ENCODE data around the gene APOL3.
"Not testable (repeated sequence)": the region's sequence is repeated elsewhere in the genome, so short reads cannot be mapped to it uniquely, and the experiment has no call there.

Gene APOL3

DNA sequence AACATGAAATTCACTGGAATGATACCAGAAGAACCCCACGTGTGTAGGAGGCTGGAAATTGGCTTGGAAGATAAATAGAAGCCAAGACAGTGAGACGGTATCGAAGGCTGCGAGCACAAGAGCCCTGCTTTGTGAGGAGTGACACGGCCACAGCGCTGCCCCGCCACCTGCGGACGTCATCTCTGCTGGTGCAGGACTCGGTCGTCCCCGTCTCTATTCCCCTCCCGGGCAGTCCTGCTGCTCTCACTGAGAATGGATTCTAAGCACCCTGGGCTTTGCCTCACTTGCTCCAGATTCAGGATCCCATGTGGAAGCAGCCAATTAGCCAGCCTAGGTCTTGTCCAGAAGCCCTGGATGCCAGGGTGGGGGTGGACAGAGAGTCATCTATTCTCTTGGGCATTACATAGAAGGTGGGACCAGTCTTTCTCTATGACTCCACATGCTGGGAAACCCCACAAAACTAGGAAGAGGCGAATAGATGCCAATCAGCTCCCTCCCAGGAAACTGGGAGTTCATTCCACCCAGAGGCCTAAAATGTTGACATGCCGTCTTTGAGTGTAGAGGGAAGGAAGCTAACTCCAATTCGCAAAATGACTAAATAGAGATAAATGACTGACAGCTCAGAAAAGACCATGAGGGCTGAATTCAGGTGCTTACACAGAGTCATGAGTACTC is 25.1 kb downstream of the APOL3 start:
- DNase-seq (ENCODE audit: low read depth in 2 of 3, low spot score in 1 of 3): no peak

DNA sequence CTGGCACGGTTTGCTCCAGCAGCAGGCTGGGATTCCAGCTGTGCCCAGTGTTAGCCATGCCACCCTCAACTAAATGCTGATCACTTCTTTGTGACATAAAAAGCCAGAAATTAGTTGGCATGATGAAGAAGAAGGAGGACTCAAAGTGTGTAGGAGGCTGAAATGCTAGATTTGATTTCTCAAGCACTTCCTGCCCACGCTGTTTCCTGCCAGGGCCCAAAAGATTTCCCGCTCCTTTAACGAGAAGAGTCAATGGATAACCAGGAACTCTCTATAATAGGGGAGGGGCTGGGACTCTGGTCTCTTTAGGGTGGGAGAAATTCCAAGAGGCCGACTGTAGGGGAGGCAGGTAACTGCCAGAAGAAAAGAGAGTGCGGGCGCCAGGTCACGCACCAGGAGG is 26.4 kb downstream of the APOL3 start:
- no peak for DNase-seq (ENCODE audit: low read depth in 2 of 3, low spot score in 1 of 3)

DNA sequence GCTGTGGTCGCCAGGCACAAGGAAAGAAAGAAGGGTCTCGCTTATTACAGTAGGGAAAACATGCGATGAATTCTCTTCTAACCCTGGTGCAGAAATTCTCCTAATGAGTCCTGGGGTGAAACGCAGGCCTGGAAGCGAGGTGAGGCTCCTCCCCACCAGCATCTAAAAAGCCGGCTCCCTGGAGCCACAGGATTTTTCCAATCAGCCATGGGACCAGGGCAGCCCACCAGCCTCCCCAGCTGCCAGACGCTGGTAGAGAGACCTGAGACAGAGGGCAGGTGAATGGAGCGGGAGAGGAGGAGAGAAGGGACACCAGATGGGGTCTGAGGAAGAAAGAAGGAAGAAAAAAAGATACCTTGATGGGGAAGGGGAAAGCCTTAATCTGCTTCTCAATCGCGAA is 28.6 kb downstream of the APOL3 start:
- no peak for DNase-seq (ENCODE audit: low read depth in 2 of 3, low spot score in 1 of 3)

- no peak for DNase-seq (ENCODE audit: low read depth in 2 of 3, low spot score in 1 of 3)
Measured at GRCh38 chr22:36129486-36130388, 30.8 kb downstream of the APOL3 start.

- no peak for DNase-seq (ENCODE audit: low read depth in 2 of 3, low spot score in 1 of 3)
Measured at GRCh38 chr22:36129071-36129470, 31.5 kb downstream of the APOL3 start.

DNA sequence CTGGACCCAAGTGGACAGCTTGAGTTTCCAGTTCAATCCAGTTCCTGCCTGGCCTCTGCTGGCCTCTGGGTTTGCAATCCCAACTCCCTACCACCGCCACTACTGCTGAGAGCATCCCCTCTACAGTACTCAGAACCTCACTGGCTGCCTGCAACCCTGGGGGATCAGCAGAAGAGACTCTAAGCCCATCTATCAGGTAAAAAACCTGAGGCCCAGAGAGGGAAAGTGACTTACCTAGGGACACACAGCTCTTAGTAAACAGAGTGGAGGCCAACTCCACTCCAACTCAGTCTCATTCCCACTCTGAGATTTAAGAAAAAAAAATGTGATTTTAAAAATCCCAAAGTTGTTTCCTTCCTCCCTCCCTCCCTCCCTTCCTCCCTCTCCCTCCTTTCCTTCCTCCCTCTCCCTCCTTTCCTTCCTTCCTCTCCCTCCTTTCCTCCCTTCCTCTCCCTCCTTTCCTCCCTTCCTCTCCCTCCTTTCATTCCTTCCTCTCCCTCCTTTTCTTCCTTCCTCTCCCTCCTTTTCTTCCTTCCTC is 34.5 kb downstream of the APOL3 start:
- DNase-seq (ENCODE audit: low read depth in 2 of 3, low spot score in 1 of 3): no peak

- DNase-seq (ENCODE audit: low read depth in 2 of 3, low spot score in 1 of 3): no peak
Measured at GRCh38 chr22:36125434-36125833, 35.1 kb downstream of the APOL3 start.

DNA sequence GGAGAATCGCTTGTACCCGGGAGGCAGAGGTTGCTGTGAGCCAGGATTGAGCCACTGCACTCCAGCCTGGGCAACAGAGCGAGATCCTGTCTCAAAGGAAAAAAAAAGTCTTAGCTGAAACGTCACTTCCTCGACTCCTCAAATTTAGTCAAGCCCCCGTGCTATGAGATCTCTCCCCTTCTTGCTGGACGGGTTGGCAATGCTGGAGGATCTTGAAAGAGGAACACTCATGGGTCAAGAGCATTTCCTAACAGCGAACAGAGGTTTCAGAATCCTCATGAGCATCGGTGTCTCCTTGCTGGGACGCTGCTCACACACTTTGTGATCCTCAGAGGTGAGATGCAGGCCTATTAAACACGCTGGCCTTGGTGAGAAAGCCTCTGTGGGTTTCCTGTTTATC is 35.9 kb downstream of the APOL3 start:
- DNase-seq (ENCODE audit: low read depth in 2 of 3, low spot score in 1 of 3): no peak

DNA sequence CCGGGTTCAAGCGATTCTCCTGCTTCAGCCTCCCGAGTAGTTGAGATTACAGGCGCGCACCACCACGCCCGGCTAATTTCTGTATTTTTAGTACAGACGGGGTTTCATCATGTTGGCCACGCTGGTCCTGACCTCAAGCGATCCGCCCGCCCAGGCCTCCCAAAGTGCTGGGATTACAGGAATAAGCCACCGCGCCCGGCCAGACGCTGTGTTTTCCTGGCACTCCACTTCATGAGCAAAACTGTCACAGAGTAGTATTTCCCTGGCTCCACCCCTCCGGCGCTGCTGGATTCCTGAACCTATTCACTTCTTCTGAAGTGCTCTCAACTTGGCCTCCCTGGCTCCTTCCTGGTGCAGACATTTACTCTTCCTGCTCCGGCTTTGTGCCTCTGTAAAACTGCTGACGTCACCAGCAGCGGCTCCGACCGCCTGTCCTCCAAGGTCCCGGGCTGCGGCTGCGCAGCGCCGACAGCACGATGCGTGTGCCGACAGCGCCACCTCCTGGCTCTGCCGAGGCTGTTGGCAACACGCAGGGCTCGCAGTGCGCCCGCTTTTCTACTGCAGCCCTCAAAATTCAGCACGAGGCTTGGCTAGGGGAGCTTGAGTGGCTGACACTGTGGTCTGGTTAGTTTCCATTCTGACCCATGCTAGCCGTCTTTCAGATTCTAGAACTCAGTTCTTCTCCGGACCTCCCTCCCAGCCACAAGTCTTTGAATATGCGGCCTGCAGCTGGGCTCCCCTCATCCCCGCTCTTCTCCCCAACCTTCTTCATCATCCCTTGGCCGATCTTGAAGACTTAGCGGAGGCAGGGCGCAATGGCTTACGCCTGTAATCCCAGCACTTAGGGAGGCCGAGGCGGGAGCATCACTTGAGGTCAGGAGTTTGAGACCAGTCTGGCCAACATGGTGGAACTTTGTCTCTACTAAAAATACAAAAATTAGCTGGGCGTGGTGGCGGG is 36.6 kb downstream of the APOL3 start:
- DNase-seq (ENCODE audit: low read depth in 2 of 3, low spot score in 1 of 3): peak; percentile 84 to 90 (median 89)

DNA sequence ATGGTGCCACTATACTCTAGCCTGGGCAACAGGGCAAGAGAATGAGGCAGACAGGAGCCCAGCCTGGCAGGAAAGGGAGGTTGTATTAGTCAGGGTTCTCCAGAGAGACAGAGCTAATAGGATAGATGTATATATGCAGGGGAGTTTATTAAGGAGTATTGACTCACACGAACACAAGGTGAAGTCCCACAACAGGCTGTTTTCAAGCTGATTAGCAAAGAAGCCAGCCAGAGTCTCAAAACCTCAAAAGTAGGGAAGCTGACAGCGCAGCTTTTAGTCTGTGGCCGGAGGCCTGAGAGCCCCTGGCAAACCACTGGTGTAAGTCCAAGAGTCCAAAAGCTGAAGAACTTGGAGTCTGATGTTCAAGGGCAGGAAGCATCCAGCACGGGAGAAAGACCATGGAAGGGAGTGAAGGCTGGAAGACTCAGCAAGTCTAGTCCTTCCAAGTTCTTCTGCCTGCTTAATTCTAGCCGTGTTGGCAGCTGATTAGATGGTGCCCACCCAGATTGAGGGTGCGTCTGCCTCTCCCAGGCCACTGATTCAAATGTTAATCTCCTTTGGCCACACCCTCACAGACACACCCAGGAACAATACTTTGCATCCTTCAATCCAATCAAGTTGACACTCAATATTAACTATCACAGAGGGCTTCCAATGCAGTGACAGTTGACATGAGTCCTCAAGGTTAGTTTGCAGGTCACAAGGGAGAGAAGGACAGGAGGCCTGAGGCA is 39.8 kb downstream of the APOL3 start:
- DNase-seq (ENCODE audit: low read depth in 2 of 3, low spot score in 1 of 3): not testable (repeated sequence)

GRCh38 chr22:36117053-36117554 is 43.5 kb downstream of the APOL3 start:
- DNase-seq (ENCODE audit: low read depth in 2 of 3, low spot score in 1 of 3): no peak

DNA sequence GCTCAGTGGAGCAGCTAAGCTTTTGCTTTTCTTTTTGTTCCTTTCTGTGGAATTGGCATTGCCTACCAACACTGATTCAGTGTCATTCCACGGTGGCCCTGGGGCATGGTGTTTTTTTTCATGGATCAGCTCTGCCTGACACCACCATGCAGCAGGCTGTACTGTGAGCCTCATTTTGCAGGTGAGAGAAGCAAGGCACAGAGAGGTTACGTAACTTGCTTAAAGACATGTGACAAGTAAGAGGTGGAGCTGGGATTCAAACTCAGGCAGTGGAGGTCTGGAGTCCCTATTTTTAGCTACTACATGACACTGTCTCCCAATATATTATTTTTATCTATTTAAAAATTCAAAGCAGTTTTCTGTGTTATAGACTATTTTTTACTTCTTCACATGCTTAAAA is 44.4 kb downstream of the APOL3 start:
- DNase-seq (ENCODE audit: low read depth in 2 of 3, low spot score in 1 of 3): no peak

DNA sequence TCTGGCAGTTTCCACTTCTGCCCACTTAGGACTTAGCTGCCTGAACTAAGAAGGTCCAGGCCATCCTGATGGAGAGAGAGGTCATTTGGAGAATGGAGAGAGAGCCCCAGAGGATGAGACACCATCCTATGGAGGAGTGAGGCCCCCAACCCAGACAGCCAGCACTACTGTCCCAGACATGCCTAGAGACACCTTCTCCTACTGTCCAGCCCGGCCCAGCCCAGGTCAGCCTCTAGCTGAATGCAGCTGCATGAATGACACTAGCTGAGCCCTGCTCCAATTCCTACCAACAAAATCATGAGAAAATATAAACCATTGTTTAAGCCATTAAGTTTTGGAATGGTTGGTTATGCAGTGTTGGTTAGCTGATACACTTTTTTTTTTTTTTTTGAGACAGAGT is 47.4 kb downstream of the APOL3 start:
- no peak for DNase-seq (ENCODE audit: low read depth in 2 of 3, low spot score in 1 of 3)

DNA sequence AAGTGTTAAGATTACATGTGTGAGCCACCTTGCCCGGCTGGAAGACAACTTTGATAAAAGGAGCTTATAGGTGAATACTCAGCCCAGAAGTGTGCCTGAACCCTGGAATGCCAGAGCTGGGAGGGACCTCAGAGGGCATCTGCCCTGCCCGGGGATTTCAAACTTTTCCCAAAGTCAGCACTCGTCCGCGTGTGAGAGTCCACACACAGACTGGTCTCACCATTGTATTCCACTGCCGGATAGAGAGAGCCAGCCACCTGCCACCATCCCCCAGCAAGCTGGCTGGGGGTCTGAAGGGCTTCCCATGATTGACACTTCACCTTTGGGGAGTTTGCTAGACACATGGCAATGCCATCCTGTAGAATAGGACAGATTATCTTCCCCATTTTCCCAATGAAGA is 49.2 kb downstream of the APOL3 start:
- DNase-seq (ENCODE audit: low read depth in 2 of 3, low spot score in 1 of 3): no peak

DNA sequence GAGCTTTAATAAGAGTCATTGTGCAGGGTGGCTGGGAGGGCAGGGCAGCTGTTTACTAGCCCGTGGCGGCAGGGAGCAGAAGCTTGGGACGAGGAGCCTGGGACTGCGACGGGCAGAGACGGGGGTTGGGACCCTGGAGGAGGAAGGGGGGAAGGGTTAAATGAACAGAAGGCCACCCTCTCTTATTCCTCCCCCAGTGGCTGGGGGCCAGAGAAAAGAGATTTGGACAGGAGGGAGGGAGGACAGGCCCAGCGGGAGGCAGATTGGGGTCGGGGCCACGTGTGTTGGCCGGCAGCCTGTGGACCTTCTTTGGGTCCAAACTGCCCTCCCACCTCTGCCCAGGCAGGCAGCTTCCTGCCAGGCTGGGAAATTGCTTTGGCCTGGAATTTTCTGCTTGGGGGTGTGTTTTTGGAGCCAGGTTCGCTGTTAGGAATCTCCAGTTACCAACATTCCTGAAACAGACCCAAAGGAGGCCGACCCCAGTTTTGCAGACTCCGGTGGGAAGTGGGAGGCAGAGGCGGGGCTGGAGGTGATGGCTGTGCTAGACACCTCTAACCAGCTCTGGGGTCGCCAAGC is 50.2 kb downstream of the APOL3 start:
- no peak for DNase-seq (ENCODE audit: low read depth in 2 of 3, low spot score in 1 of 3)

DNA sequence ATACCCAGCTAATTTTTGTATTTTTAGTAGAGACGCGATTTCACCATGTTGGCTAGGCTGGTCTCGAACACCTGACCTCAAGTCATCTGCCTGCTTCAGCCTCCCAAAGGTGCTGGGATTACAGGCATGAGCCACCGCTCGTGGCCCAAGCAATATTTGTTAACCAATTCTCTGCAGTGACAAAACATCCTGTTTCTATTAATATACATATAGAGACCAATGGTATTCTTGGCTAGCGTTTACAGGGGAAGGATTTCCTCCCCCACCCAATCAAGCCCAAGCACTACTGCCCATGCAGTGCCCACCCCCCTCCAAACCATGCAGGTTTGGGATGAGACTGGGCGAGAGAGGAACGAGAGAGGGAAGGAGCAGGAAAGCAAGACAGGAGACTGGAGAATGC is 53.1 kb downstream of the APOL3 start:
- DNase-seq (ENCODE audit: low read depth in 2 of 3, low spot score in 1 of 3): no peak

DNA sequence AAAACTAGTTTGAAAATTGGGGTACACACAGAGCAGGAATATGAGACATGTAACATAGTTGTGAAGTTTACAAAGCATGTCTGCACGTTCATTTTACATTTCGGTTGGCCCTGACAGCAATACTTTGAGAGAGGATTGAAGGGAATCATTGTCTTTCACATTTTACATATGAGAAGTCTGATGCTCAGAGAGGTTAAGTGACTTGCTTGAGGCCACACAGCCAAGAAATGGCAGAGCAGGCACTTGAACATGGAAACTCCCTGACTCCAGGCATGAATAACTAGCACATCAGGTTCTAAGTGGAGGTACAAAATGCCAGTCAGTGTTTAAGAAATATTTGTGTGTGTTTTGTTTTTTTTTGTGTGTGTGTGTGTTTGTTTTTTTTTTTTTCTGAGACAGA is 53.6 kb downstream of the APOL3 start:
- no peak for DNase-seq (ENCODE audit: low read depth in 2 of 3, low spot score in 1 of 3)

DNA sequence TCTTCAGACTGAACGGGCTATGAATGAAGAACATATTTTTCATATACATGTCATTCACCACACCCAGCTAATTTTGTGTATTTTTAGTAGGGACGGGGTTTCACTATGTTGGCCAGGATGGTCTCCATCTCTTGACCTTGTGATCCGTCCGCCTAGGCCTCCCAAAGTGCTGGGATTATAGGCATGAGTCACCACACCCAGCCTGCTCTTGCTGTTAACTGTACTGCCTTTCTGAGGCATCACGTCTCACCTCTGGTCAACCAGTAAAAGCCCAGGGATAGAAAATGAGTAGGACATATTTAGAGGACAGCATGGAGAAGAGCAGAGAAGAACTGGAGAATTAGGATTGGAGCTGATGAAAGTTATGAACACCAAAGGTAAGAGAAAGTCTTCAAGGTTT is 55.6 kb downstream of the APOL3 start:
- no peak for DNase-seq (ENCODE audit: low read depth in 2 of 3, low spot score in 1 of 3)

GRCh38 chr22:36104435-36104834 is 56.1 kb downstream of the APOL3 start:
- no peak for DNase-seq (ENCODE audit: low read depth in 2 of 3, low spot score in 1 of 3)

GRCh38 chr22:36103891-36104290 is 56.7 kb downstream of the APOL3 start:
- DNase-seq (ENCODE audit: low read depth in 2 of 3, low spot score in 1 of 3): no peak
